ENCODE measurements around the gene ZMYM2.

GRCh38 chr13:20049558-20050473 lies 91.3 kb downstream of the ZMYM2 start:
- TF ChIP-seq POLR2A (IDR thresholded peaks at IDR 0.05) = no peak
- TF ChIP-seq CTCF (IDR thresholded peaks at IDR 0.05) = no peak
- no peak for TF ChIP-seq EP300 (IDR thresholded peaks at IDR 0.05)

Measured in upper lobe of left lung (tissue), 4 donors.